DOHH2 (cell line): ENCODE measurements around the gene USP13.

Source experiments
- H3F3A ChIP-seq: fragments of 200-600 bp; sonication (generic), shearing (Covaris generic); 2 replicates; pipeline ENCODE4 v1.6.0; 2016; ENCODE audit warnings: antibody characterized with exemption, mild to moderate bottlenecking; ENCODE audit not compliant: control insufficient read depth, insufficient read depth
- H3K27ac ChIP-seq: fragments of 200-600 bp; sonication (generic); 2 replicates; pipeline ENCODE4 v1.5.1; 2014; ENCODE audit warnings: low read depth, mild to moderate bottlenecking, low read length, moderate library complexity
- H3K27me3 ChIP-seq: fragments of 200-600 bp; sonication (generic); 2 replicates; pipeline ENCODE4 v1.6.1; 2014; ENCODE audit warnings: mild to moderate bottlenecking, low read length, mixed read lengths; ENCODE audit not compliant: control insufficient read depth
- H3K36me3 ChIP-seq: fragments of 200-600 bp; sonication (generic); 2 replicates; pipeline ENCODE4 v1.6.1; 2014; ENCODE audit warnings: mild to moderate bottlenecking, low read length, moderate library complexity, mixed read lengths; ENCODE audit not compliant: control insufficient read depth
- H3K4me1 ChIP-seq: fragments of 200-600 bp; sonication (generic); 2 replicates; pipeline ENCODE4 v1.6.1; 2014; ENCODE audit warnings: mild to moderate bottlenecking, low read length, mixed read lengths; ENCODE audit not compliant: control insufficient read depth
- H3K4me2 ChIP-seq: fragments of 200-600 bp; sonication (generic); 2 replicates; pipeline ENCODE4 v1.6.0; 2014; ENCODE audit warnings: mild to moderate bottlenecking, low read length, moderate library complexity
- H3K4me3 ChIP-seq: fragments of 200-600 bp; sonication (generic); 2 replicates; pipeline ENCODE4 v1.5.1; 2014; ENCODE audit warnings: mild to moderate bottlenecking, low read length, mixed read lengths
- H3K79me2 ChIP-seq: fragments of 200-600 bp; sonication (generic); 2 replicates; pipeline ENCODE4 v1.6.1; 2014; ENCODE audit warnings: mild to moderate bottlenecking, low read length, mixed read lengths; ENCODE audit not compliant: control insufficient read depth
- H3K9me2 ChIP-seq: fragments of 200-600 bp; sonication (generic); replicated peaks from 2 replicates; pipeline ENCODE4 v1.6.1; 2014; ENCODE audit warnings: mild to moderate bottlenecking, low read length, mixed read lengths; ENCODE audit not compliant: control insufficient read depth
- H3K9me3 ChIP-seq: fragments of 200-600 bp; sonication (generic); 2 replicates; pipeline ENCODE4 v1.6.1; 2014; ENCODE audit warnings: antibody characterized with exemption, low read length, mixed read lengths; ENCODE audit not compliant: control insufficient read depth, insufficient read depth
- H4K20me1 ChIP-seq: fragments of 200-600 bp; sonication (generic); 2 replicates; pipeline ENCODE4 v1.6.0; 2014; ENCODE audit warnings: low read depth, mild to moderate bottlenecking, antibody characterized with exemption, low read length, moderate library complexity; ENCODE audit not compliant: control insufficient read depth, insufficient read depth
- EZH2phosphoT487 ChIP-seq: fragments of 200-600 bp; sonication (generic); IDR thresholded peaks from 2 replicates; pipeline ENCODE4 v1.6.1; 2017; ENCODE audit warnings: borderline replicate concordance, mild to moderate bottlenecking, antibody characterized with exemption, low read length, moderate library complexity, mixed read lengths
- TF ChIP-seq, protein P1 (sequence below): fragments of 200-600 bp; sonication (generic); IDR thresholded peaks from one replicate; pipeline ENCODE4 v1.5.1; 2014; ENCODE audit warnings: antibody characterized with exemption, mild to moderate bottlenecking, low read depth, low read length; ENCODE audit not compliant: poor library complexity, severe bottlenecking

USP13 gene, protein sequence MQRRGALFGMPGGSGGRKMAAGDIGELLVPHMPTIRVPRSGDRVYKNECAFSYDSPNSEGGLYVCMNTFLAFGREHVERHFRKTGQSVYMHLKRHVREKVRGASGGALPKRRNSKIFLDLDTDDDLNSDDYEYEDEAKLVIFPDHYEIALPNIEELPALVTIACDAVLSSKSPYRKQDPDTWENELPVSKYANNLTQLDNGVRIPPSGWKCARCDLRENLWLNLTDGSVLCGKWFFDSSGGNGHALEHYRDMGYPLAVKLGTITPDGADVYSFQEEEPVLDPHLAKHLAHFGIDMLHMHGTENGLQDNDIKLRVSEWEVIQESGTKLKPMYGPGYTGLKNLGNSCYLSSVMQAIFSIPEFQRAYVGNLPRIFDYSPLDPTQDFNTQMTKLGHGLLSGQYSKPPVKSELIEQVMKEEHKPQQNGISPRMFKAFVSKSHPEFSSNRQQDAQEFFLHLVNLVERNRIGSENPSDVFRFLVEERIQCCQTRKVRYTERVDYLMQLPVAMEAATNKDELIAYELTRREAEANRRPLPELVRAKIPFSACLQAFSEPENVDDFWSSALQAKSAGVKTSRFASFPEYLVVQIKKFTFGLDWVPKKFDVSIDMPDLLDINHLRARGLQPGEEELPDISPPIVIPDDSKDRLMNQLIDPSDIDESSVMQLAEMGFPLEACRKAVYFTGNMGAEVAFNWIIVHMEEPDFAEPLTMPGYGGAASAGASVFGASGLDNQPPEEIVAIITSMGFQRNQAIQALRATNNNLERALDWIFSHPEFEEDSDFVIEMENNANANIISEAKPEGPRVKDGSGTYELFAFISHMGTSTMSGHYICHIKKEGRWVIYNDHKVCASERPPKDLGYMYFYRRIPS

GRCh38 chr3:179652447-179653095, at the start of gene USP13:
TSS of gene USP13 (plus strand) at chr3:179653040. CDS start at chr3:179653226, 186 bp downstream.
- Histone ChIP-seq H3K4me2 (peak within 1 kb of the TSS; percentile 71), H3K27me3 (no peaks in the 10 kb centered on the region), H3K27ac (peak within 1 kb of the TSS; percentile 87), H3K79me2 (peaks cover 44% of the 10 kb centered on the region), H4K20me1 (peaks cover 5% of the 10 kb centered on the region; the same call in 1 of the 2 replicates), H3K9me3 (no peaks in the 10 kb centered on the region), H3K4me1 (peaks cover 37% of the 10 kb centered on the region), H3K4me3 (peak within 1 kb of the TSS; percentile 81), H3F3A (peaks cover 12% of the 10 kb centered on the region), H3K9me2 (no peaks in the 10 kb centered on the region), H3K36me3 (peaks cover 25% of the 10 kb centered on the region)
- TF ChIP-seq, protein P1, sequence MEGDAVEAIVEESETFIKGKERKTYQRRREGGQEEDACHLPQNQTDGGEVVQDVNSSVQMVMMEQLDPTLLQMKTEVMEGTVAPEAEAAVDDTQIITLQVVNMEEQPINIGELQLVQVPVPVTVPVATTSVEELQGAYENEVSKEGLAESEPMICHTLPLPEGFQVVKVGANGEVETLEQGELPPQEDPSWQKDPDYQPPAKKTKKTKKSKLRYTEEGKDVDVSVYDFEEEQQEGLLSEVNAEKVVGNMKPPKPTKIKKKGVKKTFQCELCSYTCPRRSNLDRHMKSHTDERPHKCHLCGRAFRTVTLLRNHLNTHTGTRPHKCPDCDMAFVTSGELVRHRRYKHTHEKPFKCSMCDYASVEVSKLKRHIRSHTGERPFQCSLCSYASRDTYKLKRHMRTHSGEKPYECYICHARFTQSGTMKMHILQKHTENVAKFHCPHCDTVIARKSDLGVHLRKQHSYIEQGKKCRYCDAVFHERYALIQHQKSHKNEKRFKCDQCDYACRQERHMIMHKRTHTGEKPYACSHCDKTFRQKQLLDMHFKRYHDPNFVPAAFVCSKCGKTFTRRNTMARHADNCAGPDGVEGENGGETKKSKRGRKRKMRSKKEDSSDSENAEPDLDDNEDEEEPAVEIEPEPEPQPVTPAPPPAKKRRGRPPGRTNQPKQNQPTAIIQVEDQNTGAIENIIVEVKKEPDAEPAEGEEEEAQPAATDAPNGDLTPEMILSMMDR: no peak
- no peak for TF ChIP-seq EZH2phosphoT487

DNA sequence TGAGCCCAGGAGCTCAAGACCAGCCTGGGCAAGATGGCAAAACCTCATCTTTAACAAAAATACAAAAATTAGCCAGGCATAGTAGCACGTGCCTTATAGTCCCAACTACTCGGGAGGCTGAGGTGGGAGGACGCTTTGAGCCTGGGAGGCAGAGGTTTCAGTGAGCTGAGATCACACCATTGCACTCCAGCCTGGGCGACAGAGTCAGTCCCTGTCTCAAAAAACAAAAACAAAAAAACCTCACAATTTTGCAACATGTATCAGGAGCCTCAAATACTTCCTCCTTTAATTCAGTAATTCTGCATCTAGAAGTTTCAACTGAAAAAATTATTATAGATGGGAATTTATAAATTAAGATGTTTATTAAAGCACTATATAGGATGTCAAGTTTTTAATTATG, 49.5 kb upstream of the USP13 start:
- Histone ChIP-seq H3K79me2 (peaks cover 81% of the 10 kb centered on the region), H4K20me1 (no peaks in the 10 kb centered on the region; the same call in 1 of the 2 replicates), H3K4me2 (peak overlapping the region; percentile 69), H3K36me3 (peaks cover 61% of the 10 kb centered on the region), H3K27me3 (no peaks in the 10 kb centered on the region), H3K4me3 (peak overlapping the region; percentile 86), H3K9me3 (no peaks in the 10 kb centered on the region), H3F3A (peaks cover 10% of the 10 kb centered on the region), H3K27ac (no peak overlapping the region), H3K4me1 (peaks cover 36% of the 10 kb centered on the region), H3K9me2 (no peaks in the 10 kb centered on the region)
- TF ChIP-seq, protein P1: no peak
- TF ChIP-seq EZH2phosphoT487: no peak

GRCh38 chr3:179603831-179604230, 49.0 kb upstream of the USP13 start:
- no peaks in the 10 kb centered on the region for H3K9me2 ChIP-seq
- TF ChIP-seq, protein P1: no peak
- no peak for TF ChIP-seq EZH2phosphoT487
- peak overlapping the region; percentile 86 for H3K4me3 ChIP-seq
- peaks cover 56% of the 10 kb centered on the region for H3K36me3 ChIP-seq
- peaks cover 41% of the 10 kb centered on the region for H3K4me1 ChIP-seq
- H3K4me2 ChIP-seq: peak overlapping the region; percentile 69
- H3K27ac ChIP-seq: peak overlapping the region; percentile 63
- peaks cover 86% of the 10 kb centered on the region for H3K79me2 ChIP-seq
- peaks cover 10% of the 10 kb centered on the region for H3F3A ChIP-seq
- H3K27me3 ChIP-seq: no peaks in the 10 kb centered on the region
- H4K20me1 ChIP-seq: no peaks in the 10 kb centered on the region; the same call in 1 of the 2 replicates
- H3K9me3 ChIP-seq: no peaks in the 10 kb centered on the region
